Transverse colon (tissue), 4 donors: ENCODE data around the gene RPRD1B. TPM values are rescaled to one million over a fixed set of nuclear protein-coding genes. Genes with fewer than 3 reads are reported as not detected.

Experiments used
- DNase-seq: peaks from one replicate; pipeline ENCODE4 v3.0.0-alpha.2; 2019
- H3K27ac ChIP-seq, 4 donors: fragments of 200-600 bp; sonication (generic); 2 replicates each; pipeline ENCODE4 v1.5.1; 2016 to 2018; ENCODE audit warnings: inconsistent platforms in 4 of 4
- H3K27me3 ChIP-seq: fragments of 200-600 bp; sonication (generic); 2 replicates; pipeline ENCODE4 v1.5.1; 2017; ENCODE audit warnings: inconsistent platforms
- H3K36me3 ChIP-seq, 4 donors: fragments of 200-600 bp; sonication (generic); 2 replicates each; pipeline ENCODE4 v1.5.1; 2017 to 2019; ENCODE audit warnings: inconsistent platforms in 4 of 4
- H3K4me1 ChIP-seq, 4 donors: fragments of 200-600 bp; sonication (generic); 2 replicates each; pipeline ENCODE4 v1.5.1; 2017 to 2020; ENCODE audit warnings: inconsistent platforms in 4 of 4
- H3K4me3 ChIP-seq, 4 donors: fragments of 200-600 bp; sonication (generic); 1 replicate in 1 of 4; 2 replicates in 3 of 4; pipeline versions ENCODE4 v1.5.1 to v1.6.1; 2017 to 2019; ENCODE audit warnings: inconsistent platforms in 4 of 4
- H3K9me3 ChIP-seq, 2 donors: fragments of 200-600 bp; sonication (generic); 2 replicates each; pipeline ENCODE4 v1.5.1; 2017 to 2019; ENCODE audit warnings: inconsistent platforms in 2 of 2
- CTCF ChIP-seq, 5 experiments: fragments of 200-600 bp in 3 of 5; fragments of 450-650 bp in 2 of 5; sonication (generic) in 3 of 5; IDR thresholded peaks; 1 replicate in 2 of 5; 2 replicates in 3 of 5; pipeline ENCODE4 v1.5.1; 2016 to 2017; ENCODE audit warnings: antibody characterized with exemption in 5 of 5, inconsistent platforms in 3 of 5, mild to moderate bottlenecking in 2 of 5, moderate library complexity in 1 of 5
- EP300 ChIP-seq: sonication (generic); formaldehyde crosslinking; IDR thresholded peaks from one replicate; pipeline ENCODE4 v1.6.1; 2017; ENCODE audit warnings: antibody characterized with exemption, low read depth
- POLR2A ChIP-seq: fragments of 450-650 bp; IDR thresholded peaks from one replicate; pipeline ENCODE4 v1.6.1; 2016; ENCODE audit warnings: antibody characterized with exemption, mild to moderate bottlenecking, moderate library complexity
- POLR2AphosphoS5 ChIP-seq, 3 donors: sonication (generic); formaldehyde crosslinking; IDR thresholded peaks; one replicate each; pipeline ENCODE4 v1.6.1; 2016; ENCODE audit warnings: antibody characterized with exemption in 3 of 3
- WGBS, 2 donors: methylation state at CpG; one replicate each; pipeline ENCODE4 v1.1.5; 2018; ENCODE audit warnings: low coverage in 1 of 2; 5-methylcytosine and 5-hydroxymethylcytosine counted together
- in situ Hi-C, 4 donors: fragments of 200-750 bp; cut with MboI; loops; one replicate each; pipeline versions ENCODE4 v1.15.0 to v1.15.1; 2017; ENCODE audit warnings: low sequenced_read_pairs in 3 of 4, low pct_ligation_motif_present in 1 of 4, low pct_unique_long_range_greater_than_20kb in 1 of 4
- intact Hi-C: fragments of 100-400 bp; cut with DNase I; formaldehyde crosslinking; loops from one replicate; pipeline ENCODE4 v1.15.1; 2023; ENCODE audit warnings: low total_unique reads
- total RNA-seq, 4 donors: library from RNA; depleted of rRNA; stranded (reverse); fragments of >200 nt; gene quantifications; one replicate each; pipeline ENCODE4 v1.1.0, GENCODE V29; 2016

Gene RPRD1B
- 10 to 100 TPM; 16.5 to 35.9 (median 21.0) TPM for total RNA-seq

GRCh38 chr20:38033330-38034107 lies at the start of gene RPRD1B, which contains the start of gene TTI1:
RPRD1B (plus strand) TSS chr20:38033746; CDS start chr20:38033948, 202 bp downstream.
TTI1 (minus strand) TSS chr20:38033456; CDS start chr20:38013816, 19,640 bp downstream.
- H3K27ac ChIP-seq: peak within 1 kb of the TSS; percentile 87 to 97 (median 96)
- H3K4me3 ChIP-seq: peak within 1 kb of the TSS; percentile 79 to 99 (median 88)
- intact Hi-C loops: no loop called here
- TF ChIP-seq CTCF (IDR thresholded peaks at IDR 0.05): peak in 1 of 5 experiments; percentile 7
- TF ChIP-seq EP300: no peak
- TF ChIP-seq POLR2A: peak; percentile 73
- peak; percentile 73 to 77 (median 76) for TF ChIP-seq POLR2AphosphoS5 (IDR thresholded peaks at IDR 0.05)
- H3K36me3 ChIP-seq: no peaks in the 10 kb centered on the region
- WGBS, 2 donors: 0% methylated on average over 47 of the region's 69 CpGs; no CpG with 5 or more reads in 1 of the 2 donors
- DNase-seq: peak; percentile 94
- peaks cover 15 to 50% (median 35%) of the 10 kb centered on the region in 4 donors for H3K4me1 ChIP-seq
- in situ Hi-C loops: no loop called here
- no peaks in the 10 kb centered on the region for H3K9me3 ChIP-seq
- H3K27me3 ChIP-seq: no peaks in the 10 kb centered on the region

- Histone ChIP-seq H3K9me3 (no peaks in the 10 kb centered on the region), H3K4me1 (peaks cover 8 to 18% (median 16%) of the 10 kb centered on the region in 4 donors), H3K36me3 (peaks cover 0 to 3% (median 0%) of the 10 kb centered on the region in 4 donors), H3K27ac (no peak overlapping the region), H3K27me3 (no peaks in the 10 kb centered on the region), H3K4me3 (no peak overlapping the region)
- 93% methylated on average over 14 of the region's 14 CpGs; no CpG with 5 or more reads in 1 of the 2 donors for WGBS, 2 donors
- intact Hi-C loops: loop anchor here (10.0 kb wide), 1 partner anchor 229 kb away; no protein-coding TSS in a partner anchor
- in situ Hi-C loops: loop anchor here in 2 of 4 donors (25.0 kb wide), 1 partner anchor 422 kb away; no protein-coding TSS in a partner anchor
- TF ChIP-seq CTCF (IDR thresholded peaks at IDR 0.05): no peak
- TF ChIP-seq POLR2AphosphoS5 (IDR thresholded peaks at IDR 0.05): no peak
- no peak for TF ChIP-seq POLR2A
- no peak for TF ChIP-seq EP300
- DNase-seq: no peak
Measured at GRCh38 chr20:37984018-37984785, 49.3 kb upstream of the RPRD1B start.

- H3K9me3 ChIP-seq: no peaks in the 10 kb centered on the region
- no peak for TF ChIP-seq CTCF (IDR thresholded peaks at IDR 0.05)
- TF ChIP-seq EP300: no peak
- TF ChIP-seq POLR2A: no peak
- no peak for TF ChIP-seq POLR2AphosphoS5 (IDR thresholded peaks at IDR 0.05)
- in situ Hi-C loops: loop anchor here in 2 of 4 donors (25.0 kb wide), 1 partner anchor 424 kb away; no protein-coding TSS in a partner anchor
- no peak for DNase-seq
- peak overlapping the region in 3 of 4 donors; percentile 16 to 36 (median 22) for H3K27ac ChIP-seq
- 73 to 81% methylated on average over 8 to 9 of the region's 9 CpGs for WGBS, 2 donors
- no peak overlapping the region for H3K4me3 ChIP-seq
- peaks cover 0 to under 1% (median 0%) of the 10 kb centered on the region in 4 donors for H3K36me3 ChIP-seq
- intact Hi-C loops: loop anchor here (10.0 kb wide), 1 partner anchor 231 kb away; no protein-coding TSS in a partner anchor
- peaks cover 8 to 34% (median 30%) of the 10 kb centered on the region in 4 donors for H3K4me1 ChIP-seq
- no peaks in the 10 kb centered on the region for H3K27me3 ChIP-seq
Measured at GRCh38 chr20:37986044-37986858, 47.3 kb upstream of the RPRD1B start.
